ENCODE measurements around the gene TXNRD3. TPM values are rescaled to one million over a fixed set of nuclear protein-coding genes. Genes with fewer than 3 reads are reported as not detected.

TXNRD3 gene
- total RNA-seq, 1 donor from 2014 or later: 7.6 TPM

GRCh38 chr3:126685021-126685420 lies 30.1 kb upstream of the TXNRD3 start:
- Mint-ChIP-seq H3K27ac (ENCODE audit: unreplicated experiment) (peak overlapping the region; percentile 44), H3K4me3 (ENCODE audit: unreplicated experiment) (no peak overlapping the region), H3K27me3 (ENCODE audit: low read depth, unreplicated experiment) (peaks cover 23% of the 10 kb centered on the region), H3K4me1 (ENCODE audit: low read depth, unreplicated experiment) (peaks cover 16% of the 10 kb centered on the region), H3K9me3 (ENCODE audit: unreplicated experiment) (no peaks in the 10 kb centered on the region), H3K36me3 (ENCODE audit: low read depth, unreplicated experiment) (no peaks in the 10 kb centered on the region)
- Histone ChIP-seq H3K4me3 (ENCODE audit: insufficient read depth, low read depth, low read length) (no peak overlapping the region), H3K27ac (ENCODE audit: low read depth, low read length) (no peak overlapping the region), H2AFZ (ENCODE audit: low read depth, low read length) (no peak overlapping the region), H3K9me3 (ENCODE audit: insufficient read depth, low read depth, low read length) (no peaks in the 10 kb centered on the region), H3K27me3 (ENCODE audit: insufficient read depth, low read length) (no peaks in the 10 kb centered on the region), H3K9ac (ENCODE audit: low read length) (no peak overlapping the region), H3K79me2 (ENCODE audit: insufficient read depth, low read length) (no peaks in the 10 kb centered on the region), H3K36me3 (ENCODE audit: insufficient read depth, low read length) (no peaks in the 10 kb centered on the region), H3K4me1 (ENCODE audit: insufficient read depth, low read length) (peaks cover 7% of the 10 kb centered on the region), H4K20me1 (ENCODE audit: insufficient read depth, low read length) (no peaks in the 10 kb centered on the region), H3K4me2 (ENCODE audit: low read length) (no peak overlapping the region)
- DNase-seq (ENCODE audit: low read depth) (peak; percentile 34), FAIRE-seq (no peak)
- TF ChIP-seq CTCF (IDR thresholded peaks at IDR 0.05; ENCODE audit: insufficient read depth, low read depth, low read length) (no peak), EZH2 (IDR thresholded peaks at IDR 0.05; ENCODE audit: insufficient read depth, low read length) (no peak)

GRCh38 chr3:126684218-126684751 lies 29.4 kb upstream of the TXNRD3 start:
- H3K36me3 Mint-ChIP-seq (ENCODE audit: low read depth, unreplicated experiment): no peaks in the 10 kb centered on the region
- Histone ChIP-seq H2AFZ (ENCODE audit: low read depth, low read length) (no peak overlapping the region), H3K9ac (ENCODE audit: low read length) (no peak overlapping the region), H3K4me3 (ENCODE audit: insufficient read depth, low read depth, low read length) (no peak overlapping the region), H4K20me1 (ENCODE audit: insufficient read depth, low read length) (no peaks in the 10 kb centered on the region), H3K4me2 (ENCODE audit: low read length) (no peak overlapping the region), H3K79me2 (ENCODE audit: insufficient read depth, low read length) (no peaks in the 10 kb centered on the region), H3K9me3 (ENCODE audit: insufficient read depth, low read depth, low read length) (no peaks in the 10 kb centered on the region), H3K4me1 (ENCODE audit: insufficient read depth, low read length) (peaks cover 7% of the 10 kb centered on the region), H3K36me3 (ENCODE audit: insufficient read depth, low read length) (no peaks in the 10 kb centered on the region), H3K27ac (ENCODE audit: low read depth, low read length) (no peak overlapping the region), H3K27me3 (ENCODE audit: insufficient read depth, low read length) (no peaks in the 10 kb centered on the region)
- TF ChIP-seq CTCF (IDR thresholded peaks at IDR 0.05; ENCODE audit: insufficient read depth, low read depth, low read length): no peak
- no peak for TF ChIP-seq EZH2 (IDR thresholded peaks at IDR 0.05; ENCODE audit: insufficient read depth, low read length)
- H3K27ac Mint-ChIP-seq (ENCODE audit: unreplicated experiment): no peak overlapping the region
- FAIRE-seq: no peak
- H3K4me1 Mint-ChIP-seq (ENCODE audit: low read depth, unreplicated experiment): peaks cover 16% of the 10 kb centered on the region
- H3K27me3 Mint-ChIP-seq (ENCODE audit: low read depth, unreplicated experiment): peaks cover 26% of the 10 kb centered on the region
- peak; percentile 67 for DNase-seq (ENCODE audit: low read depth)
- H3K9me3 Mint-ChIP-seq (ENCODE audit: unreplicated experiment): no peaks in the 10 kb centered on the region
- peak overlapping the region; percentile 25 for H3K4me3 Mint-ChIP-seq (ENCODE audit: unreplicated experiment)

- DNase-seq (ENCODE audit: low read depth) (no peak), FAIRE-seq (no peak)
- Mint-ChIP-seq H3K4me1 (ENCODE audit: low read depth, unreplicated experiment) (peaks cover 16% of the 10 kb centered on the region), H3K27ac (ENCODE audit: unreplicated experiment) (no peak overlapping the region), H3K36me3 (ENCODE audit: low read depth, unreplicated experiment) (no peaks in the 10 kb centered on the region), H3K4me3 (ENCODE audit: unreplicated experiment) (no peak overlapping the region), H3K27me3 (ENCODE audit: low read depth, unreplicated experiment) (peaks cover 30% of the 10 kb centered on the region), H3K9me3 (ENCODE audit: unreplicated experiment) (no peaks in the 10 kb centered on the region)
- Histone ChIP-seq H3K36me3 (ENCODE audit: insufficient read depth, low read length) (no peaks in the 10 kb centered on the region), H3K4me3 (ENCODE audit: insufficient read depth, low read depth, low read length) (no peak overlapping the region), H3K9me3 (ENCODE audit: insufficient read depth, low read depth, low read length) (no peaks in the 10 kb centered on the region), H3K79me2 (ENCODE audit: insufficient read depth, low read length) (no peaks in the 10 kb centered on the region), H4K20me1 (ENCODE audit: insufficient read depth, low read length) (no peaks in the 10 kb centered on the region), H3K4me2 (ENCODE audit: low read length) (no peak overlapping the region), H3K27ac (ENCODE audit: low read depth, low read length) (no peak overlapping the region), H3K9ac (ENCODE audit: low read length) (no peak overlapping the region), H3K4me1 (ENCODE audit: insufficient read depth, low read length) (peaks cover 7% of the 10 kb centered on the region), H3K27me3 (ENCODE audit: insufficient read depth, low read length) (peaks cover 8% of the 10 kb centered on the region), H2AFZ (ENCODE audit: low read depth, low read length) (no peak overlapping the region)
- TF ChIP-seq CTCF (IDR thresholded peaks at IDR 0.05; ENCODE audit: insufficient read depth, low read depth, low read length) (no peak), EZH2 (IDR thresholded peaks at IDR 0.05; ENCODE audit: insufficient read depth, low read length) (no peak)
Measured at GRCh38 chr3:126683069-126683468, 28.1 kb upstream of the TXNRD3 start.
